OCI-LY1 (cell line): ENCODE measurements around the gene CD38.

Experiments
- H2AFZ ChIP-seq: fragments of 200-600 bp; sonication (generic), shearing (Covaris generic); 2 replicates; pipeline ENCODE4 v1.6.0; 2014; ENCODE audit warnings: antibody characterized with exemption, mild to moderate bottlenecking, low read length
- H3F3A ChIP-seq: fragments of 200-600 bp; sonication (generic), shearing (Covaris generic); 2 replicates; pipeline ENCODE4 v1.6.0; 2014; ENCODE audit warnings: mild to moderate bottlenecking, antibody characterized with exemption, low read length, moderate library complexity; ENCODE audit not compliant: insufficient read depth
- H3K27ac ChIP-seq: fragments of 200-600 bp; sonication (generic); 2 replicates; pipeline ENCODE4 v1.5.1; 2014; ENCODE audit warnings: low read length, mixed run types, mild to moderate bottlenecking, low read depth; ENCODE audit not compliant: poor library complexity, severe bottlenecking
- H3K27me3 ChIP-seq: fragments of 200-600 bp; sonication (generic); 2 replicates; pipeline ENCODE4 v1.6.0; 2014; ENCODE audit warnings: antibody characterized with exemption, mild to moderate bottlenecking, low read length, moderate library complexity; ENCODE audit not compliant: insufficient read depth
- H3K36me3 ChIP-seq: fragments of 200-600 bp; sonication (generic); 2 replicates; pipeline ENCODE4 v1.6.1; 2014; ENCODE audit warnings: mild to moderate bottlenecking, antibody characterized with exemption, low read length, moderate library complexity, mixed read lengths; ENCODE audit not compliant: insufficient read depth
- H3K4me1 ChIP-seq: fragments of 200-600 bp; sonication (generic); 2 replicates; pipeline ENCODE4 v1.5.1; 2014; ENCODE audit warnings: mild to moderate bottlenecking, low read length, moderate library complexity; ENCODE audit not compliant: insufficient read depth, severe bottlenecking
- H3K4me2 ChIP-seq: fragments of 200-600 bp; sonication (generic), shearing (Covaris generic); 2 replicates; pipeline ENCODE4 v1.6.1; 2014; ENCODE audit warnings: low read length
- H3K4me3 ChIP-seq: fragments of 200-600 bp; sonication (generic); 2 replicates; pipeline ENCODE4 v1.5.1; 2014; ENCODE audit warnings: low read length, low read depth, mild to moderate bottlenecking, mixed read lengths; ENCODE audit not compliant: poor library complexity, severe bottlenecking
- H3K79me2 ChIP-seq: fragments of 200-600 bp; shearing (Covaris generic); 2 replicates; pipeline ENCODE4 v1.6.1; 2016; ENCODE audit warnings: mixed run types, low read length, mixed read lengths; ENCODE audit not compliant: insufficient read depth
- H3K9ac ChIP-seq: fragments of 200-600 bp; sonication (generic), shearing (Covaris generic); 2 replicates; pipeline ENCODE4 v1.6.1; 2014; ENCODE audit warnings: mild to moderate bottlenecking, low read length, mixed read lengths
- H3K9me2 ChIP-seq: fragments of 200-600 bp; sonication (generic), shearing (Covaris generic); 2 replicates; pipeline ENCODE4 v1.6.1; 2014; ENCODE audit warnings: low read depth, mild to moderate bottlenecking, low read length, mixed read lengths
- H3K9me3 ChIP-seq: fragments of 200-600 bp; shearing (Covaris generic); 2 replicates; pipeline ENCODE4 v1.6.1; 2014; ENCODE audit warnings: low read length, mixed read lengths
- H4K20me1 ChIP-seq: fragments of 200-600 bp; sonication (generic), shearing (Covaris generic); 2 replicates; pipeline ENCODE4 v1.6.0; 2016; ENCODE audit warnings: mild to moderate bottlenecking, low read length; ENCODE audit not compliant: insufficient read depth
- EZH2 ChIP-seq: fragments of 200-600 bp; sonication (generic), shearing (Covaris generic); IDR thresholded peaks from 2 replicates; pipeline ENCODE4 v1.8.0; 2017; ENCODE audit warnings: borderline replicate concordance, mixed run types, mild to moderate bottlenecking, antibody characterized with exemption, low read length, moderate library complexity, mixed read lengths
- TF ChIP-seq, protein P1 (sequence below): fragments of 200-600 bp; sonication (generic), shearing (Covaris generic); IDR thresholded peaks from 2 replicates; pipeline ENCODE4 v1.5.1; 2017; ENCODE audit warnings: mild to moderate bottlenecking, antibody characterized with exemption, low read length, moderate library complexity, mixed read lengths

CD38 gene

DNA sequence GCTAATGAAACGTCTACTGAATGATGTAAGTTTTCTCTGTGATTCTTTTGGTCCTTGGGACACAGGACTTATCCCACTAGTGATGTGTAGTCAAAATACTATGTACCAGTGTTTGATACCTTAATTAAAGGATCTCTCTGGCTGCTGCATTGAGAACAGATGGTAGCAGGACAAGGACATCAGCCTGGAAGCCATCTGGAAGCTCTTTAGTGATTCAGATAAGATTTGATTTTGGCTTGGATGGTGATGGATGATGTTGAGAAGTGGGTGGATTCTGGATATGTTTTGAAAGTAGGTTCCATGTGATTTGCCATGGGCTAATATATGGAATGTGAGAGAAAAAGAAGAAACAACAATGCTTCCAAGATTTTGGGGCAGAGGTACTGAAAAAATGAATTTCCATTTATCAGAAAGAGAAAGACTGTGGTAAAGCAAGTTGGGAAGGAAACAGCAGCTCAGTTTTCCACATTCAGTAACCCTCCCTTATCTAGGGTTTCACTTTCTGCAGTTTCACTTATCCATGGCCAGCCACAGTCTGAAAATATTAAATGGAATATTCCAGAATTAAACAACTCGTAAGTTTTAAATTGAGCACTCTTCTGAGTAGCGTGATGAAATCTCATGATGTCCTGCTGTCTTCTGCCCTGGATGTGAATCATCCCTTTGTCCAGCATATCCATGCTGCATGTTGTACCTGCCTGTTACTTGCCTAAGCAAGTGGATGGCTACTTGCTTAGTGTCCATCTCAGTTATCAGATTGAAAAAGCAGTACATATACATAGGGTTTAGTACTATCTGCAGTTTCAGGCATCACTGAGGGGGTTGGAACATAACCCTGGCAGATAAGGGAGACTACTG, 15.6 kb downstream of the CD38 start:
- Histone ChIP-seq H3K9me3 (no peaks in the 10 kb centered on the region), H3K79me2 (no peaks in the 10 kb centered on the region), H4K20me1 (no peaks in the 10 kb centered on the region), H3K4me1 (peaks cover 8% of the 10 kb centered on the region), H3K36me3 (peaks cover 15% of the 10 kb centered on the region; the same call in 1 of the 2 replicates), H3K4me2 (no peak overlapping the region), H2AFZ (no peak overlapping the region), H3F3A (no peaks in the 10 kb centered on the region), H3K27me3 (no peaks in the 10 kb centered on the region), H3K27ac (no peak overlapping the region), H3K4me3 (no peak overlapping the region), H3K9me2 (no peaks in the 10 kb centered on the region), H3K9ac (no peak overlapping the region)
- TF ChIP-seq, protein P1, sequence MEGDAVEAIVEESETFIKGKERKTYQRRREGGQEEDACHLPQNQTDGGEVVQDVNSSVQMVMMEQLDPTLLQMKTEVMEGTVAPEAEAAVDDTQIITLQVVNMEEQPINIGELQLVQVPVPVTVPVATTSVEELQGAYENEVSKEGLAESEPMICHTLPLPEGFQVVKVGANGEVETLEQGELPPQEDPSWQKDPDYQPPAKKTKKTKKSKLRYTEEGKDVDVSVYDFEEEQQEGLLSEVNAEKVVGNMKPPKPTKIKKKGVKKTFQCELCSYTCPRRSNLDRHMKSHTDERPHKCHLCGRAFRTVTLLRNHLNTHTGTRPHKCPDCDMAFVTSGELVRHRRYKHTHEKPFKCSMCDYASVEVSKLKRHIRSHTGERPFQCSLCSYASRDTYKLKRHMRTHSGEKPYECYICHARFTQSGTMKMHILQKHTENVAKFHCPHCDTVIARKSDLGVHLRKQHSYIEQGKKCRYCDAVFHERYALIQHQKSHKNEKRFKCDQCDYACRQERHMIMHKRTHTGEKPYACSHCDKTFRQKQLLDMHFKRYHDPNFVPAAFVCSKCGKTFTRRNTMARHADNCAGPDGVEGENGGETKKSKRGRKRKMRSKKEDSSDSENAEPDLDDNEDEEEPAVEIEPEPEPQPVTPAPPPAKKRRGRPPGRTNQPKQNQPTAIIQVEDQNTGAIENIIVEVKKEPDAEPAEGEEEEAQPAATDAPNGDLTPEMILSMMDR, result no peak
- TF ChIP-seq EZH2, result no peak

GRCh38 chr4:15794426-15794825, 16.3 kb downstream of the CD38 start:
- H3K79me2 ChIP-seq, result no peaks in the 10 kb centered on the region
- no peaks in the 10 kb centered on the region for H3K9me3 ChIP-seq
- H4K20me1 ChIP-seq, result no peaks in the 10 kb centered on the region
- no peak overlapping the region for H3K4me3 ChIP-seq
- no peak overlapping the region for H3K4me2 ChIP-seq
- H3F3A ChIP-seq, result no peaks in the 10 kb centered on the region
- H3K4me1 ChIP-seq, result peaks cover 15% of the 10 kb centered on the region
- TF ChIP-seq, protein P1, result no peak
- no peak for TF ChIP-seq EZH2
- H3K9ac ChIP-seq, result no peak overlapping the region
- H3K27ac ChIP-seq, result no peak overlapping the region
- H3K27me3 ChIP-seq, result no peaks in the 10 kb centered on the region
- H2AFZ ChIP-seq, result no peak overlapping the region
- no peaks in the 10 kb centered on the region for H3K9me2 ChIP-seq
- H3K36me3 ChIP-seq, result peaks cover 15% of the 10 kb centered on the region; the same call in 1 of the 2 replicates

- Histone ChIP-seq H3F3A (no peaks in the 10 kb centered on the region), H3K36me3 (peaks cover 19% of the 10 kb centered on the region; the same call in 1 of the 2 replicates), H4K20me1 (no peaks in the 10 kb centered on the region), H3K27me3 (no peaks in the 10 kb centered on the region), H3K4me2 (no peak overlapping the region), H2AFZ (no peak overlapping the region), H3K4me1 (peaks cover 20% of the 10 kb centered on the region), H3K4me3 (no peak overlapping the region), H3K79me2 (no peaks in the 10 kb centered on the region), H3K9ac (no peak overlapping the region), H3K9me3 (no peaks in the 10 kb centered on the region), H3K27ac (no peak overlapping the region), H3K9me2 (no peaks in the 10 kb centered on the region)
- no peak for TF ChIP-seq EZH2
- TF ChIP-seq, protein P1, result no peak
These were observed 16.8 kb downstream of the CD38 start for GRCh38 chr4:15794905-15795304.
